Left lung (tissue), 10 donors: ENCODE measurements around the gene SDK2. TPM values are rescaled to one million over a fixed set of nuclear protein-coding genes. Genes with fewer than 3 reads are reported as not detected.

Experiments used
- ATAC-seq: fragments of 200-7000 bp; cut with Tn5 transposase; one replicate; pipeline ENCODE4 v1.9.1; 2020; ENCODE audit warnings: moderate library complexity
- DNase-seq, 4 donors: peaks; one replicate each; pipeline ENCODE4 v3.0.0-alpha.2; 2013 to 2020
- H3K27ac ChIP-seq, 2 donors: fragments of 200-600 bp; sonication (generic) in 1 of 2; one replicate each; pipeline versions ENCODE4 v1.5.0 to v1.8.0; 2020 to 2021
- H3K27me3 ChIP-seq, 2 donors: fragments of 200-600 bp; sonication (generic) in 1 of 2; one replicate each; pipeline versions ENCODE4 v1.5.0 to v1.8.0; 2020 to 2021
- H3K36me3 ChIP-seq, 2 donors: fragments of 200-600 bp; sonication (generic) in 1 of 2; one replicate each; pipeline versions ENCODE4 v1.5.0 to v1.8.0; 2020 to 2021
- H3K4me1 ChIP-seq, 2 donors: fragments of 200-600 bp; one replicate each; pipeline ENCODE4 v1.8.0; 2021
- H3K4me3 ChIP-seq, 2 donors: fragments of 200-600 bp; sonication (generic) in 1 of 2; one replicate each; pipeline versions ENCODE4 v1.5.0 to v1.8.0; 2020 to 2021; ENCODE audit warnings: mild to moderate bottlenecking in 1 of 2
- H3K9me3 ChIP-seq, 2 donors: fragments of 200-600 bp; sonication (generic) in 1 of 2; one replicate each; pipeline versions ENCODE4 v1.5.0 to v1.8.0; 2020 to 2021
- intact Hi-C, 2 donors: fragments of 100-400 bp; cut with DNase I; formaldehyde crosslinking; loops; one replicate each; pipeline versions ENCODE4 v1.11.2 to v1.14.2; 2022
- polyA plus RNA-seq, 6 donors: library from polyadenylated mRNA; unstranded; fragments of 120-200 nt; gene quantifications; one replicate each; pipeline ENCODE4 v1.2.1, GENCODE V29; 2013; ENCODE audit not compliant: insufficient read length in 6 of 6
- total RNA-seq, 2 donors: library from RNA; stranded (reverse); fragmentation: NEBNext Ultra II Directional; extraction: Animal tissue kit (Norgen Biotek cat#: 25700); gene quantifications; one replicate each; pipeline ENCODE4 v1.2.1, GENCODE V29; 2021
- TF ChIP-seq, protein P1 (sequence below), 2 donors: fragments of 200-600 bp; sonication (generic) in 1 of 2; IDR thresholded peaks; one replicate each; pipeline versions ENCODE4 v1.5.0 to v1.8.0; 2021; ENCODE audit warnings: antibody characterized with exemption in 2 of 2
- donor health status: DM: no; HTN: yes; CAD: no.
- donor health status: DM: no; HTN: no; CAD: no.

SDK2 gene
- total and polyA plus RNA-seq, 8 donors: 6.0 to 10.9 (median 7.5) TPM

DNA sequence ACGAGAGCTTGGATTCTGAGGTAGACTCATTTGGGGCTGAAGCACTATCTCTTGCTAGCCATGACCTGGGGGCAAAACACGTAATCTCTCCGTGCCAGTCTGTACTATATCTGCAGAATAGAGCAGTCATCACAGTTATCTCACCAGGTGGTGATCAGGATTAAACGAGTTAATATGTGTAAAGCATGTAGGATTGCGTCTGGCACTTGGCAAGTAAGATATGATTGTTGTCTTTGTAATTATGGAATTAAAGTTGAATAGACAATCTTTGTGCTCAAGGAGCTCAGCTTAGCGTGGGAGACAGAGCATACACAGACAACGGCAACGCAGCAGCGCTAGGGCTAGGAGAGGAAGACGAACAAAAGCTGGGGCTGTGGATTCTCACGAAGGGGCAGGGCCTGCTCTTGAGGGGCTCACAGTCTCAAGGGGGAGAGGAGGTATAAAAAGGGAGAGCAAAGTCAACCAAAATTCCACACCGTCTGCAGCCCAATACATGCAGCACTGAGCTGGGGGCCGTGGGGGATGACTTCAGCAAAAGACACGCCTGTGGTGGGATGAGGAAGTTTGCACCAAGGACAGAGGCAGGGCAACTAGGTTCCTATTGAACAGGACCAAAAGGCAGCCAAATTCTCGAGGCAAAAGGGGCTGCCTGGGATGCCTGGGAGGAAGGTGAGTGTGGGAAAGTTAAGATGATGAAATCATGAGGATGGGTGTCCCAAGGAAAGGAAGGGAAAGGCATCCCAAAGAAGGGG is 68.6 kb downstream of the SDK2 start:
- H3K27me3 ChIP-seq: peaks cover 0 to 7% of the 10 kb centered on the region in 2 donors
- no peaks in the 10 kb centered on the region for H3K36me3 ChIP-seq
- no peak overlapping the region for H3K4me3 ChIP-seq
- H3K9me3 ChIP-seq: no peaks in the 10 kb centered on the region
- H3K27ac ChIP-seq: no peak overlapping the region
- ATAC-seq: no peak
- intact Hi-C loops: no loop called here
- TF ChIP-seq, protein P1, sequence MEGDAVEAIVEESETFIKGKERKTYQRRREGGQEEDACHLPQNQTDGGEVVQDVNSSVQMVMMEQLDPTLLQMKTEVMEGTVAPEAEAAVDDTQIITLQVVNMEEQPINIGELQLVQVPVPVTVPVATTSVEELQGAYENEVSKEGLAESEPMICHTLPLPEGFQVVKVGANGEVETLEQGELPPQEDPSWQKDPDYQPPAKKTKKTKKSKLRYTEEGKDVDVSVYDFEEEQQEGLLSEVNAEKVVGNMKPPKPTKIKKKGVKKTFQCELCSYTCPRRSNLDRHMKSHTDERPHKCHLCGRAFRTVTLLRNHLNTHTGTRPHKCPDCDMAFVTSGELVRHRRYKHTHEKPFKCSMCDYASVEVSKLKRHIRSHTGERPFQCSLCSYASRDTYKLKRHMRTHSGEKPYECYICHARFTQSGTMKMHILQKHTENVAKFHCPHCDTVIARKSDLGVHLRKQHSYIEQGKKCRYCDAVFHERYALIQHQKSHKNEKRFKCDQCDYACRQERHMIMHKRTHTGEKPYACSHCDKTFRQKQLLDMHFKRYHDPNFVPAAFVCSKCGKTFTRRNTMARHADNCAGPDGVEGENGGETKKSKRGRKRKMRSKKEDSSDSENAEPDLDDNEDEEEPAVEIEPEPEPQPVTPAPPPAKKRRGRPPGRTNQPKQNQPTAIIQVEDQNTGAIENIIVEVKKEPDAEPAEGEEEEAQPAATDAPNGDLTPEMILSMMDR (IDR thresholded peaks at IDR 0.05): no peak
- peak in 1 of 4 donors; percentile 38 for DNase-seq
- peaks cover 0 to 6% of the 10 kb centered on the region in 2 donors for H3K4me1 ChIP-seq

DNA sequence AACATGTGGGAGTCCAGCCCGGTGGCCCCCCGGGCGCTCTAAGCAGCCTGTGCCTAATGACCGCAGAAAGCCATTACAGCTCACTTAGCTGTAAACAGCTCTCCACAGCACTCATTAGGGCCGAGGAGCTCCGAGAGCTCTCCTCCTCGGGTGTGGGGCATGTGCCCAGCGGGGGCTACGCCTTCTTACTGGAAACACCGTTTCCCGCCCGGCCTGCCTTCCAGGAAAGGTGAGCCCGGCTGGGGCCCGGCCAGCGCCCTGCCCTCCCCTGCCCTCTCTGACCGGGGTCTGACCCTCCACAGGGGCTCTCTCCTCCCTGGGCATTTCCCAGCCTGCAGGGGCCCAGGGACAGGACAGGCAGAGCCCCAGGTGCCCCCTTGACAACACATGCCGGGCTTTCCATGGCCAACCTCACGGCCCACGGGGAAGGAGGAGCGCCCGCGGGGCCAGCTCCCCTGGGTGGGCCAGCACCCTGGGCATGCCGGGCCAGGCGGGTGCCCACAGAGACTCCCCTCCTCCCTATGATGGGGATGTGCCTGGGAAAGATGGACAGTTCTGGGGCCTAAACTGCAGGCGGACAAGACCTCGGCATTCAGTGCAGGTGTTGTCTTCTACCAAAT is 72.6 kb downstream of the SDK2 start:
- H3K27me3 ChIP-seq: peaks cover 0 to 7% of the 10 kb centered on the region in 2 donors
- no peak overlapping the region for H3K4me3 ChIP-seq
- TF ChIP-seq, protein P1 (IDR thresholded peaks at IDR 0.05): no peak
- no peaks in the 10 kb centered on the region for H3K36me3 ChIP-seq
- intact Hi-C loops: no loop called here
- no peaks in the 10 kb centered on the region for H3K9me3 ChIP-seq
- H3K27ac ChIP-seq: no peak overlapping the region
- ATAC-seq (peak; percentile 90), DNase-seq (peak in 2 of 4 donors; percentile 61 to 84)
- H3K4me1 ChIP-seq: peaks cover 0 to 6% of the 10 kb centered on the region in 2 donors

DNA sequence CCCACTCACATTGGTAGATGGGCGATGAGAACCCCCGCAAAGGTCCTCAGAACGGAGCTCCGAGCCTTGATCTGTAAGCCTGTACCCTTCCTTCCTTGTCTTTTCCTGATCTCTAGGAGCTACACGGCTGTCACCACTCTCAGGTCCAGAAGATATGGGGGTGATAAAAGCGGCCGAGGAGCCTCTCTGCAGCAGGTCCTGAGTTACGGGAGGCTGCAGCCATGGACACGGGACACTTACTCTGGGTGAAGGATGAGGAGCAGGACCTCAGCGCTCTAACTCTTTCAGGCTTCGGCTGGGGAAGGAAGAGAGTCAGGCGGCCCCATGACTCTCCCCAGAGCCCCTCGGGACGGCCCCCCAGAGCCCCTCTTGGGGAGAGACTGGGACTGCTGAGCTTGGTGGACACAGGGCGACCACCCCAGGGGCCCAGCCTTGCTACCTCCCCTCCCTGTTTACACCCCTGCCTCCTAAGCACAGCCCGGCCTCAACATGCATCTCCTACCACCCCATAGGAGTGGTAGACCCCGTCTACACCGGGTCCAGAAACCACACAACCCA is 74.4 kb downstream of the SDK2 start:
- TF ChIP-seq, protein P1 (IDR thresholded peaks at IDR 0.05): no peak
- DNase-seq (peak in 1 of 4 donors; percentile 60), ATAC-seq (no peak)
- no peaks in the 10 kb centered on the region for H3K36me3 ChIP-seq
- H3K9me3 ChIP-seq: no peaks in the 10 kb centered on the region
- H3K27ac ChIP-seq: no peak overlapping the region
- H3K4me3 ChIP-seq: no peak overlapping the region
- H3K4me1 ChIP-seq: peaks cover 0 to 6% of the 10 kb centered on the region in 2 donors
- intact Hi-C loops: no loop called here
- peaks cover 0 to 7% of the 10 kb centered on the region in 2 donors for H3K27me3 ChIP-seq

DNA sequence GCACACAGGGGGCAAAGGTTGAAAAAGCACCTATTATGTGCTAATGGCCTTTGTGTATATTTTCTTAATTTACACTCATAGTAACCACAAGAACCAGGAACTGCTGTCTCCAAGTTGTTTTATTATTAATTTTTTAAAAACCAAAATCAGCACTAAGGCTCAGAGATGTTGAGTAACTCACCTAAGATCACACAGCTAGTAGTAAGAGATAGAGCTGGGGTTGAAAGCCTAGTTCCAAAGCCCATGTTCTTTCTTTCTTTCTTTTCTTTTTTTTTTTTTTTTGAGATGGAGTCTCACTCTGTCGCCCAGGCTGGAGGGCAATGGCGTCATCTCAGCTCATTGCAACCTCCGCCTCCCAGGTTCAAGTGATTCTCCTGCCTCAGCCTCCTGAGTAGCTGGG is 75.3 kb downstream of the SDK2 start:
- TF ChIP-seq, protein P1 (IDR thresholded peaks at IDR 0.05): no peak
- no peak for DNase-seq
- peaks cover 0 to 6% of the 10 kb centered on the region in 2 donors for H3K4me1 ChIP-seq
- H3K4me3 ChIP-seq: no peak overlapping the region
- peaks cover 0 to 7% of the 10 kb centered on the region in 2 donors for H3K27me3 ChIP-seq
- H3K36me3 ChIP-seq: no peaks in the 10 kb centered on the region
- no peaks in the 10 kb centered on the region for H3K9me3 ChIP-seq
- intact Hi-C loops: no loop called here
- no peak overlapping the region for H3K27ac ChIP-seq
- no peak for ATAC-seq
